Measurements from ENCODE around the gene VANGL2. TPM values are rescaled to one million over a fixed set of nuclear protein-coding genes. Genes with fewer than 3 reads are reported as not detected.

VANGL2 gene
- total and polyA plus RNA-seq, 9 of the 15 experiments (the other 6 are each of a cell fraction or from before 2014, with no cell fraction given): 0.28 to 4.0 (median 0.98) TPM

DNA sequence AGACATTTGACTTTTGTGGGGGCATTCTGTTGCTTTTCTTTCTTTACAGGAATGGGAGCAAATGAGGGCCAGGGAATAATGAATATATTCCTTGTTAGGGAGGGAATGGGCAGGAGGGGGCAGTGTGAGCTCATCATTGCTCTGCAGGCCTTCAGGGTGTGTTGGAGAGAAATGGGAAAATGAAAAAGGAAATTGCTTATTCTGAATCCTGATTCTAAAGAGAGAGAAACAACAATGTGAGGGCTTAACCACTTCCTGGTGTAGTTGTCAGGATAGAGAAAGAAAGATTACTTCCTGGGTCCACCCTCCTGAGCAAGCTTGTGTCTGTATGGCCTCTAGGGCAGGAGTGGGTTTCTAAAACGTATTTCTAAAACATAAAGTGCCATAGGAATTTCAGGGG, 28.3 kb downstream of the VANGL2 start (continued):
- TF ChIP-seq, protein P1, sequence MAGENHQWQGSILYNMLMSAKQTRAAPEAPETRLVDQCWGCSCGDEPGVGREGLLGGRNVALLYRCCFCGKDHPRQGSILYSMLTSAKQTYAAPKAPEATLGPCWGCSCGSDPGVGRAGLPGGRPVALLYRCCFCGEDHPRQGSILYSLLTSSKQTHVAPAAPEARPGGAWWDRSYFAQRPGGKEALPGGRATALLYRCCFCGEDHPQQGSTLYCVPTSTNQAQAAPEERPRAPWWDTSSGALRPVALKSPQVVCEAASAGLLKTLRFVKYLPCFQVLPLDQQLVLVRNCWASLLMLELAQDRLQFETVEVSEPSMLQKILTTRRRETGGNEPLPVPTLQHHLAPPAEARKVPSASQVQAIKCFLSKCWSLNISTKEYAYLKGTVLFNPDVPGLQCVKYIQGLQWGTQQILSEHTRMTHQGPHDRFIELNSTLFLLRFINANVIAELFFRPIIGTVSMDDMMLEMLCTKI (IDR thresholded peaks at IDR 0.05; ENCODE audit: partially characterized antibody): no peak
- TF ChIP-seq, protein P2, sequence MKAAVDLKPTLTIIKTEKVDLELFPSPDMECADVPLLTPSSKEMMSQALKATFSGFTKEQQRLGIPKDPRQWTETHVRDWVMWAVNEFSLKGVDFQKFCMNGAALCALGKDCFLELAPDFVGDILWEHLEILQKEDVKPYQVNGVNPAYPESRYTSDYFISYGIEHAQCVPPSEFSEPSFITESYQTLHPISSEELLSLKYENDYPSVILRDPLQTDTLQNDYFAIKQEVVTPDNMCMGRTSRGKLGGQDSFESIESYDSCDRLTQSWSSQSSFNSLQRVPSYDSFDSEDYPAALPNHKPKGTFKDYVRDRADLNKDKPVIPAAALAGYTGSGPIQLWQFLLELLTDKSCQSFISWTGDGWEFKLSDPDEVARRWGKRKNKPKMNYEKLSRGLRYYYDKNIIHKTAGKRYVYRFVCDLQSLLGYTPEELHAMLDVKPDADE (conservative IDR thresholded peaks at IDR 0.05; ENCODE audit: control insufficient read depth, low read depth, low read length): no peak
- TF ChIP-seq TEAD4 (IDR thresholded peaks at IDR 0.05; ENCODE audit: low read length) (peak; percentile 30; the same call in 1 of the 2 replicates), TEAD4 (CRISPR knock-in tag; IDR thresholded peaks at IDR 0.05; ENCODE audit: borderline replicate concordance) (no peak), ZEB2 (IDR thresholded peaks at IDR 0.05) (no peak), ZNF24 (IDR thresholded peaks at IDR 0.05) (no peak), MAFF (IDR thresholded peaks at IDR 0.05; ENCODE audit: low read length) (no peak), TCF7L2 (IDR thresholded peaks at IDR 0.05; ENCODE audit: low read depth, low read length) (no peak), HSF4 (CRISPR knock-in tag; IDR thresholded peaks at IDR 0.05; ENCODE audit: borderline replicate concordance) (no peak), POLR2AphosphoS2 (IDR thresholded peaks at IDR 0.05; ENCODE audit: low read length) (no peak), CC2D1A (IDR thresholded peaks at IDR 0.05) (peak; percentile 86), MEIS2 (IDR thresholded peaks at IDR 0.05; ENCODE audit: partially characterized antibody) (peak; percentile 64), RUNX1 (IDR thresholded peaks at IDR 0.05; ENCODE audit: low read depth) (no peak), XRCC4 (IDR thresholded peaks at IDR 0.05; ENCODE audit: extremely low read depth, insufficient read depth, insufficient read length) (no peak), MED1 (CRISPR knock-in tag; IDR thresholded peaks at IDR 0.05; ENCODE audit: borderline replicate concordance) (no peak), PTTG1 (tag; IDR thresholded peaks at IDR 0.05; ENCODE audit: low read depth) (no peak)
- TF ChIP-seq, protein P3, sequence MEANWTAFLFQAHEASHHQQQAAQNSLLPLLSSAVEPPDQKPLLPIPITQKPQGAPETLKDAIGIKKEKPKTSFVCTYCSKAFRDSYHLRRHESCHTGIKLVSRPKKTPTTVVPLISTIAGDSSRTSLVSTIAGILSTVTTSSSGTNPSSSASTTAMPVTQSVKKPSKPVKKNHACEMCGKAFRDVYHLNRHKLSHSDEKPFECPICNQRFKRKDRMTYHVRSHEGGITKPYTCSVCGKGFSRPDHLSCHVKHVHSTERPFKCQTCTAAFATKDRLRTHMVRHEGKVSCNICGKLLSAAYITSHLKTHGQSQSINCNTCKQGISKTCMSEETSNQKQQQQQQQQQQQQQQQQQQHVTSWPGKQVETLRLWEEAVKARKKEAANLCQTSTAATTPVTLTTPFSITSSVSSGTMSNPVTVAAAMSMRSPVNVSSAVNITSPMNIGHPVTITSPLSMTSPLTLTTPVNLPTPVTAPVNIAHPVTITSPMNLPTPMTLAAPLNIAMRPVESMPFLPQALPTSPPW (CRISPR knock-in tag; IDR thresholded peaks at IDR 0.05): peak; percentile 41; the same call in 1 of the 2 replicates
- TF ChIP-seq, protein P4, sequence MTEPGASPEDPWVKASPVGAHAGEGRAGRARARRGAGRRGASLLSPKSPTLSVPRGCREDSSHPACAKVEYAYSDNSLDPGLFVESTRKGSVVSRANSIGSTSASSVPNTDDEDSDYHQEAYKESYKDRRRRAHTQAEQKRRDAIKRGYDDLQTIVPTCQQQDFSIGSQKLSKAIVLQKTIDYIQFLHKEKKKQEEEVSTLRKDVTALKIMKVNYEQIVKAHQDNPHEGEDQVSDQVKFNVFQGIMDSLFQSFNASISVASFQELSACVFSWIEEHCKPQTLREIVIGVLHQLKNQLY (CRISPR knock-in tag; conservative IDR thresholded peaks at IDR 0.05): no peak
- TF ChIP-seq, protein P5, sequence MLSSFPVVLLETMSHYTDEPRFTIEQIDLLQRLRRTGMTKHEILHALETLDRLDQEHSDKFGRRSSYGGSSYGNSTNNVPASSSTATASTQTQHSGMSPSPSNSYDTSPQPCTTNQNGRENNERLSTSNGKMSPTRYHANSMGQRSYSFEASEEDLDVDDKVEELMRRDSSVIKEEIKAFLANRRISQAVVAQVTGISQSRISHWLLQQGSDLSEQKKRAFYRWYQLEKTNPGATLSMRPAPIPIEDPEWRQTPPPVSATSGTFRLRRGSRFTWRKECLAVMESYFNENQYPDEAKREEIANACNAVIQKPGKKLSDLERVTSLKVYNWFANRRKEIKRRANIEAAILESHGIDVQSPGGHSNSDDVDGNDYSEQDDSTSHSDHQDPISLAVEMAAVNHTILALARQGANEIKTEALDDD (IDR thresholded peaks at IDR 0.05): no peak
- TF ChIP-seq, protein P6, sequence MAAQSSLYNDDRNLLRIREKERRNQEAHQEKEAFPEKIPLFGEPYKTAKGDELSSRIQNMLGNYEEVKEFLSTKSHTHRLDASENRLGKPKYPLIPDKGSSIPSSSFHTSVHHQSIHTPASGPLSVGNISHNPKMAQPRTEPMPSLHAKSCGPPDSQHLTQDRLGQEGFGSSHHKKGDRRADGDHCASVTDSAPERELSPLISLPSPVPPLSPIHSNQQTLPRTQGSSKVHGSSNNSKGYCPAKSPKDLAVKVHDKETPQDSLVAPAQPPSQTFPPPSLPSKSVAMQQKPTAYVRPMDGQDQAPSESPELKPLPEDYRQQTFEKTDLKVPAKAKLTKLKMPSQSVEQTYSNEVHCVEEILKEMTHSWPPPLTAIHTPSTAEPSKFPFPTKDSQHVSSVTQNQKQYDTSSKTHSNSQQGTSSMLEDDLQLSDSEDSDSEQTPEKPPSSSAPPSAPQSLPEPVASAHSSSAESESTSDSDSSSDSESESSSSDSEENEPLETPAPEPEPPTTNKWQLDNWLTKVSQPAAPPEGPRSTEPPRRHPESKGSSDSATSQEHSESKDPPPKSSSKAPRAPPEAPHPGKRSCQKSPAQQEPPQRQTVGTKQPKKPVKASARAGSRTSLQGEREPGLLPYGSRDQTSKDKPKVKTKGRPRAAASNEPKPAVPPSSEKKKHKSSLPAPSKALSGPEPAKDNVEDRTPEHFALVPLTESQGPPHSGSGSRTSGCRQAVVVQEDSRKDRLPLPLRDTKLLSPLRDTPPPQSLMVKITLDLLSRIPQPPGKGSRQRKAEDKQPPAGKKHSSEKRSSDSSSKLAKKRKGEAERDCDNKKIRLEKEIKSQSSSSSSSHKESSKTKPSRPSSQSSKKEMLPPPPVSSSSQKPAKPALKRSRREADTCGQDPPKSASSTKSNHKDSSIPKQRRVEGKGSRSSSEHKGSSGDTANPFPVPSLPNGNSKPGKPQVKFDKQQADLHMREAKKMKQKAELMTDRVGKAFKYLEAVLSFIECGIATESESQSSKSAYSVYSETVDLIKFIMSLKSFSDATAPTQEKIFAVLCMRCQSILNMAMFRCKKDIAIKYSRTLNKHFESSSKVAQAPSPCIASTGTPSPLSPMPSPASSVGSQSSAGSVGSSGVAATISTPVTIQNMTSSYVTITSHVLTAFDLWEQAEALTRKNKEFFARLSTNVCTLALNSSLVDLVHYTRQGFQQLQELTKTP (IDR thresholded peaks at IDR 0.05; ENCODE audit: low read depth in 1 of 2, partially characterized antibody in 2 of 2): no peak

All from K562 (cell line).